GM12878 (cell line): ENCODE results near the gene MBNL1. TPM values are rescaled to one million over a fixed set of nuclear protein-coding genes. Genes with fewer than 3 reads are reported as not detected.

ENCODE experiments used
- ATAC-seq: fragments of 200-7000 bp; cut with Tn5 transposase; 3 replicates; pipeline ENCODE4 v1.9.1; 2020; ENCODE audit warnings: mild to moderate bottlenecking, moderate library complexity
- BruUV-seq: library from RNA; stranded (reverse); fragments of 400-500 nt; replicated peaks from 2 replicates; lab custom pipeline; 2021; lab: Mats Ljungman, UMichigan
- CTCF ChIA-PET: fragments of 300-600 bp; sonication (Branson Sonifier 250); formaldehyde crosslinking; extraction: SDS; loops from one replicate; lab custom pipeline; 2021; ENCODE audit warnings: inconsistent platforms; lab: Yijun Ruan, JAX
- POLR2A ChIA-PET: fragments of 350-600 bp; formaldehyde crosslinking; extraction: SDS; loops from one replicate; lab custom pipeline; 2021; ENCODE audit warnings: inconsistent platforms; lab: Charles Lee
- RAD21 ChIA-PET: fragments of 300-600 bp; sonication (Branson Sonifier 250); formaldehyde crosslinking; loops from one replicate; lab custom pipeline; 2023; ENCODE audit warnings: antibody characterized with exemption; ENCODE audit not compliant: unreplicated experiment; lab: Charles Lee
- SMC1A ChIA-PET: fragments of 300-600 bp; sonication (Branson Sonifier 250); formaldehyde crosslinking; loops from one replicate; lab custom pipeline; 2023; ENCODE audit not compliant: unreplicated experiment, uncharacterized antibody; lab: Charles Lee
- DNase-seq: peaks from one replicate; pipeline ENCODE4 v3.0.0-alpha.2; 2011; ENCODE audit warnings: low read depth, low spot score
- FAIRE-seq: peaks from 3 replicates; lab custom pipeline; 2011; peaks lifted over from hg19 to GRCh38; lab: Jason Lieb, UNC
- H2AFZ ChIP-seq: 2 replicates; pipeline ENCODE4 v1.6.0; 2011; ENCODE audit warnings: low read depth, low read length, control low read depth; ENCODE audit not compliant: control insufficient read depth
- H3K27ac ChIP-seq: 2 replicates; pipeline ENCODE4 v1.5.1; 2011; ENCODE audit warnings: control low read depth; ENCODE audit not compliant: control insufficient read depth, insufficient read depth
- H3K27me3 ChIP-seq, 2 experiments: replicated peaks in 1 of 2; 2 replicates each; pipeline versions ENCODE4 v1.6.0 to v1.6.1; 2011; ENCODE audit warnings: low read length in 1 of 2; ENCODE audit not compliant: control insufficient read depth in 2 of 2, insufficient read depth in 2 of 2
- H3K36me3 ChIP-seq, 2 experiments: 2 replicates each; pipeline ENCODE4 v1.5.1; 2011; ENCODE audit warnings: low read length in 1 of 2; ENCODE audit not compliant: control insufficient read depth in 2 of 2, insufficient read depth in 2 of 2
- H3K4me1 ChIP-seq: 2 replicates; pipeline ENCODE4 v1.6.1; 2011; ENCODE audit warnings: mild to moderate bottlenecking, low read length, moderate library complexity, mixed read lengths; ENCODE audit not compliant: control insufficient read depth, insufficient read depth
- H3K4me2 ChIP-seq: 2 replicates; pipeline ENCODE4 v1.6.0; 2011; ENCODE audit warnings: control low read depth; ENCODE audit not compliant: control insufficient read depth, insufficient read depth
- H3K4me3 ChIP-seq: fragments of 200-600 bp; sonication (generic); 2 replicates; pipeline ENCODE4 v1.5.1; 2016
- H3K79me2 ChIP-seq: 2 replicates; pipeline ENCODE4 v1.6.0; 2011; ENCODE audit warnings: low read length; ENCODE audit not compliant: control insufficient read depth, insufficient read depth
- H3K9ac ChIP-seq: 2 replicates; pipeline ENCODE4 v1.8.0; 2011; ENCODE audit warnings: low read length, control low read depth, mixed read lengths; ENCODE audit not compliant: control insufficient read depth, insufficient read depth
- H3K9me3 ChIP-seq: replicated peaks from 3 replicates; pipeline ENCODE4 v1.5.1; 2011; ENCODE audit warnings: mild to moderate bottlenecking, low read length; ENCODE audit not compliant: control insufficient read depth, insufficient read depth
- H4K20me1 ChIP-seq: 2 replicates; pipeline ENCODE4 v1.6.0; 2011; ENCODE audit not compliant: control insufficient read depth, insufficient read depth
- ATF2 ChIP-seq: IDR thresholded peaks from 2 replicates; pipeline ENCODE4 v1.6.1; 2012; ENCODE audit warnings: low read length, inconsistent platforms
- ATF3 ChIP-seq: IDR thresholded peaks from 2 replicates; pipeline ENCODE4 v1.6.1; 2011; ENCODE audit warnings: low read depth, mild to moderate bottlenecking, low read length, moderate library complexity, borderline replicate concordance; ENCODE audit errors: extremely low read depth
- BMI1 ChIP-seq: fragments of 450-650 bp; IDR thresholded peaks from 2 replicates; pipeline ENCODE4 v1.6.1; 2016; ENCODE audit warnings: mild to moderate bottlenecking, moderate library complexity, borderline replicate concordance
- CBFB ChIP-seq: IDR thresholded peaks from 2 replicates; pipeline ENCODE4 v1.6.1; 2016; ENCODE audit warnings: antibody characterized with exemption, low read depth
- FOXK2 ChIP-seq: fragments of 450-650 bp; IDR thresholded peaks from 2 replicates; pipeline ENCODE4 v1.6.1; 2017; ENCODE audit warnings: mild to moderate bottlenecking, moderate library complexity
- KLF5 ChIP-seq: fragments of 450-650 bp; IDR thresholded peaks from 2 replicates; pipeline ENCODE4 v1.6.1; 2014; ENCODE audit warnings: mild to moderate bottlenecking; ENCODE audit not compliant: partially characterized antibody
- PBX3 ChIP-seq: IDR thresholded peaks from 2 replicates; pipeline ENCODE4 v1.6.1; 2011; ENCODE audit warnings: mild to moderate bottlenecking, low read depth, low read length, moderate library complexity; ENCODE audit not compliant: insufficient replicate concordance
- POLR2AphosphoS2 ChIP-seq: IDR thresholded peaks from 2 replicates; pipeline ENCODE4 v1.6.1; 2011; ENCODE audit warnings: low read depth, mild to moderate bottlenecking, low read length, improper control_type of control experiment, moderate library complexity
- RAD51 ChIP-seq: fragments of 450-650 bp; IDR thresholded peaks from 2 replicates; pipeline ENCODE4 v1.6.1; 2016; ENCODE audit warnings: moderate library complexity, mild to moderate bottlenecking, inconsistent platforms
- RFX5 ChIP-seq: IDR thresholded peaks from 2 replicates; pipeline ENCODE4 v1.6.1; 2011; ENCODE audit warnings: low read depth, low read length, improper control_type of control experiment
- RUNX3 ChIP-seq: IDR thresholded peaks from 2 replicates; pipeline ENCODE4 v1.6.1; 2012; ENCODE audit warnings: low read length, inconsistent platforms
- USF1 ChIP-seq: IDR thresholded peaks from 2 replicates; pipeline ENCODE4 v1.6.1; 2011; ENCODE audit warnings: borderline replicate concordance, low read depth, mild to moderate bottlenecking, moderate library complexity, mixed read lengths, low read length; ENCODE audit not compliant: insufficient read depth; ENCODE audit errors: extremely low read length
- ZBTB33 ChIP-seq: fragments of 450-650 bp; IDR thresholded peaks from 2 replicates; pipeline ENCODE4 v1.6.1; 2017; ENCODE audit warnings: mild to moderate bottlenecking
- ZNF687 ChIP-seq: fragments of 450-650 bp; IDR thresholded peaks from 2 replicates; pipeline ENCODE4 v1.6.1; 2017; ENCODE audit warnings: mild to moderate bottlenecking, moderate library complexity
- WGBS: methylation state at CpG from one replicate; pipeline ENCODE4 v1.1.6; 2016; ENCODE audit warnings: low lambda C conversion rate; ENCODE audit not compliant: insufficient replicate concordance, insufficient coverage; ENCODE audit errors: missing lambda C conversion rate; 5-methylcytosine and 5-hydroxymethylcytosine counted together
- in situ Hi-C: fragments of 300-500 bp; cut with MboI; formaldehyde crosslinking; loops from 9 replicates; pipeline ENCODE4 v1.14.3; 2018; ENCODE audit warnings: mixed read lengths
- intact Hi-C: fragments of 100-400 bp; cut with micrococcal nuclease; formaldehyde crosslinking; loops from one replicate; pipeline ENCODE4 v1.14.2; 2022; ENCODE audit not compliant: unreplicated experiment
- polyA plus RNA-seq, 11 experiments: library from polyadenylated mRNA; depleted of rRNA in 4 of 11; unstranded in 6 of 11; stranded (reverse) in 5 of 11; fragments of >200 nt; fragmentation: Nextera tagmentation in 4 of 11; fragmentation: Illumina TruSeq in 1 of 11; extraction: Ambion mirVana in 4 of 11; extraction: Trizol in 1 of 11; gene quantifications; 1 replicate in 1 of 11; 2 replicates in 10 of 11; pipeline versions ENCODE4 v1.2.1 to v1.2.3, GENCODE V29; 2011 to 2016; ENCODE audit warnings: inconsistent platforms in 2 of 11, missing spikeins in 2 of 11, low read depth in 1 of 11
- total RNA-seq, 4 experiments: library from RNA; depleted of rRNA in 3 of 4; stranded (reverse); fragments of >200 nt in 3 of 4; fragmentation: Illumina TruSeq in 1 of 4; extraction: Trizol in 1 of 4; gene quantifications; 2 replicates each; pipeline versions ENCODE4 v1.2.1 to v1.2.3, GENCODE V29; 2013 to 2021

The MBNL1 gene
- total and polyA plus RNA-seq, 10 of the 15 experiments (the other 5 are each of a cell fraction or from before 2014, with no cell fraction given) = 59.6 to 337 (median 143) TPM

GRCh38 chr3:152459118-152459515 lies 190.4 kb downstream of the MBNL1 start:
- Histone ChIP-seq H3K4me3 (no peak overlapping the region), H3K9ac (no peak overlapping the region), H4K20me1 (no peaks in the 10 kb centered on the region), H3K27me3 (no peaks in the 10 kb centered on the region), H3K9me3 (no peaks in the 10 kb centered on the region), H2AFZ (no peak overlapping the region), H3K79me2 (no peaks in the 10 kb centered on the region), H3K36me3 (peaks cover 9 to 21% of the 10 kb centered on the region in 2 experiments), H3K4me1 (no peaks in the 10 kb centered on the region), H3K4me2 (no peak overlapping the region), H3K27ac (no peak overlapping the region)
- no peak for ATAC-seq
- no peak for DNase-seq
- ChIA-PET RAD21 (no interaction called here), POLR2A (no interaction called here), SMC1A (interaction anchor here (0.6 to 2.5 kb wide), 9 partner anchors 11 to 387 kb away, joined by 3 to 9 read pairs (median 3); no protein-coding TSS in a partner anchor), CTCF (interaction anchor here (1.0 to 1.2 kb wide), 2 partner anchors 11 to 13 kb away, joined by 6 to 7 read pairs; no protein-coding TSS in a partner anchor)
- intact Hi-C loops (no loop called here), in situ Hi-C loops (no loop called here)
- FAIRE-seq = no peak
- no TSS peak for BruUV-seq
- 96% methylated on average over 2 of the region's 2 CpGs for WGBS
- TF ChIP-seq USF1 (no peak), ATF2 (no peak), PBX3 (no peak), RAD51 (no peak), KLF5 (no peak), RUNX3 (no peak), ZNF687 (no peak), ATF3 (no peak), RFX5 (no peak), ZBTB33 (no peak), FOXK2 (no peak), CBFB (no peak), BMI1 (no peak), POLR2AphosphoS2 (no peak)
